Measurements from ENCODE around the gene IRF1.

- TF ChIP-seq CTCF (IDR thresholded peaks at IDR 0.05) (no peak), POLR2A (IDR thresholded peaks at IDR 0.05) (no peak)
Observed at GRCh38 chr5:132498152-132498551, 7.6 kb upstream of the IRF1 start.
